ENCODE data around the gene DGKD.
A peak's percentile ranks its signal among the peaks of the same experiment; 100 is the strongest.
"Not testable (repeated sequence)": the region's sequence is repeated elsewhere in the genome, so short reads cannot be mapped to it uniquely, and the experiment has no call there.

Gene DGKD

GRCh38 chr2:233365861-233366520 is 11.7 kb downstream of the DGKD start:
- DNase-seq, result no peak

GRCh38 chr2:233367586-233367985 is 13.3 kb downstream of the DGKD start:
- no peak for DNase-seq

- no peak for DNase-seq
These were observed 14.5 kb downstream of the DGKD start for GRCh38 chr2:233368756-233369155.

- no peak for DNase-seq
These were observed 15.2 kb downstream of the DGKD start for GRCh38 chr2:233369462-233369861.

GRCh38 chr2:233369897-233370685 is 15.8 kb downstream of the DGKD start:
- no peak for DNase-seq

GRCh38 chr2:233371641-233372040 is 17.3 kb downstream of the DGKD start:
- DNase-seq, result no peak

GRCh38 chr2:233372855-233373254 is 18.6 kb downstream of the DGKD start:
- no peak for DNase-seq

GRCh38 chr2:233373316-233373715 is 19.0 kb downstream of the DGKD start:
- DNase-seq, result no peak

- DNase-seq, result not testable (repeated sequence)
These were observed 20.5 kb downstream of the DGKD start for GRCh38 chr2:233374776-233375175.

GRCh38 chr2:233375490-233376314 is 21.4 kb downstream of the DGKD start:
- no peak for DNase-seq

GRCh38 chr2:233379034-233379433 is 24.7 kb downstream of the DGKD start:
- no peak for DNase-seq

GRCh38 chr2:233379441-233379840 is 25.1 kb downstream of the DGKD start:
- DNase-seq, result no peak

GRCh38 chr2:233380132-233380895 is 26.0 kb downstream of the DGKD start:
- DNase-seq, result no peak

GRCh38 chr2:233380995-233381637 is 26.8 kb downstream of the DGKD start:
- DNase-seq, result no peak

GRCh38 chr2:233381638-233381995 is 27.3 kb downstream of the DGKD start:
- DNase-seq, result no peak

GRCh38 chr2:233384015-233384414 is 29.7 kb downstream of the DGKD start:
- no peak for DNase-seq

- DNase-seq, result no peak
These were observed 30.7 kb downstream of the DGKD start for GRCh38 chr2:233384811-233385488.

GRCh38 chr2:233385489-233386044 is 31.3 kb downstream of the DGKD start:
- peak; percentile 31 to 35 for DNase-seq

GRCh38 chr2:233386382-233387041 is 32.2 kb downstream of the DGKD start:
- DNase-seq, result no peak

GRCh38 chr2:233387225-233387624 is 32.9 kb downstream of the DGKD start:
- DNase-seq, result no peak

Measured in activated CD4-positive, alpha-beta T cell treated with anti-CD3 and anti-CD28 coated beads, Interleukin-2, amount 50 U/mL, for 4 hours (primary cell).